Endothelial cell of umbilical vein (primary cell): ENCODE data around the gene AK9. TPM values are rescaled to one million over a fixed set of nuclear protein-coding genes. Genes with fewer than 3 reads are reported as not detected.

Source experiments
- BruUV-seq: library from RNA; stranded (reverse); fragments of 400-500 nt; replicated peaks from 2 replicates; lab custom pipeline; 2021; lab: Mats Ljungman, UMichigan
- CTCF ChIA-PET: fragments of 300-600, 350-600 bp; sonication (Branson Sonifier 250); formaldehyde crosslinking; loops from one replicate; lab custom pipeline; 2021; ENCODE audit warnings: antibody characterized with exemption, inconsistent platforms; lab: Charles Lee
- POLR2A ChIA-PET: fragments of 300-600, 350-600 bp; sonication (Branson Sonifier 250); formaldehyde crosslinking; loops from one replicate; lab custom pipeline; 2021; ENCODE audit warnings: antibody characterized with exemption, inconsistent platforms; lab: Charles Lee
- DNase-seq: peaks from one replicate; pipeline ENCODE4 v3.0.0-alpha.2; 2011; ENCODE audit warnings: low read depth, low spot score
- FAIRE-seq: peaks from 2 replicates; lab custom pipeline; 2011; peaks lifted over from hg19 to GRCh38; lab: Jason Lieb, UNC
- H2AFZ ChIP-seq: 2 replicates; pipeline ENCODE4 v1.6.0; 2012; ENCODE audit warnings: low read depth, low read length, control low read depth, inconsistent platforms
- H3K27ac ChIP-seq: 2 replicates; pipeline ENCODE4 v1.5.1; 2011; ENCODE audit warnings: low read depth, mild to moderate bottlenecking, control low read depth, low read length, moderate library complexity; ENCODE audit not compliant: insufficient read depth
- H3K27me3 ChIP-seq, 2 experiments: 2 replicates each; pipeline versions ENCODE4 v1.6.0 to v1.6.1; 2011; ENCODE audit warnings: low read length in 2 of 2, mixed read lengths in 1 of 2; ENCODE audit not compliant: control insufficient read depth in 2 of 2, insufficient read depth in 2 of 2
- H3K36me3 ChIP-seq, 2 experiments: 2 replicates in 1 of 2; 3 replicates in 1 of 2; pipeline ENCODE4 v1.5.1; 2011; ENCODE audit warnings: low read length in 2 of 2, mild to moderate bottlenecking in 1 of 2, moderate library complexity in 1 of 2; ENCODE audit not compliant: control insufficient read depth in 2 of 2, insufficient read depth in 2 of 2; ENCODE audit errors: extremely low read depth in 1 of 2
- H3K4me1 ChIP-seq: 3 replicates; pipeline ENCODE4 v1.5.1; 2011; ENCODE audit warnings: mild to moderate bottlenecking, low read length; ENCODE audit not compliant: control insufficient read depth, insufficient read depth; ENCODE audit errors: extremely low read depth
- H3K4me2 ChIP-seq: 2 replicates; pipeline ENCODE4 v1.6.1; 2011; ENCODE audit warnings: low read length, control low read depth, mixed read lengths; ENCODE audit not compliant: insufficient read depth
- H3K4me3 ChIP-seq, 3 experiments: fragments of 200-600 bp in 1 of 3; sonication (generic), shearing (Covaris generic) in 1 of 3; replicated peaks in 1 of 3; 2 replicates each; pipeline ENCODE4 v1.5.1; 2011 to 2016; ENCODE audit warnings: control low read depth in 3 of 3, low read length in 3 of 3, mild to moderate bottlenecking in 2 of 3, inconsistent platforms in 1 of 3, low read depth in 1 of 3, moderate library complexity in 1 of 3; ENCODE audit not compliant: insufficient read depth in 1 of 3
- H3K79me2 ChIP-seq: 2 replicates; pipeline ENCODE4 v1.6.0; 2012; ENCODE audit warnings: low read length, inconsistent platforms; ENCODE audit not compliant: control insufficient read depth, insufficient read depth
- H3K9ac ChIP-seq: replicated peaks from 2 replicates; pipeline ENCODE3; 2011; ENCODE audit warnings: low read length, control low read depth; ENCODE audit not compliant: insufficient read depth; ENCODE audit errors: extremely low read depth
- H3K9me1 ChIP-seq: replicated peaks from 3 replicates; pipeline ENCODE4 v1.6.0; 2011; ENCODE audit warnings: mild to moderate bottlenecking, low read length; ENCODE audit not compliant: control insufficient read depth, insufficient read depth; ENCODE audit errors: extremely low read depth
- H3K9me3 ChIP-seq: replicated peaks from 2 replicates; pipeline ENCODE4 v1.5.1; 2012; ENCODE audit warnings: low read length, inconsistent platforms; ENCODE audit not compliant: control insufficient read depth, insufficient read depth
- H4K20me1 ChIP-seq: replicated peaks from 2 replicates; pipeline ENCODE3; 2011; ENCODE audit warnings: mild to moderate bottlenecking, low read length; ENCODE audit not compliant: control insufficient read depth, insufficient read depth; ENCODE audit errors: extremely low read depth
- CTCF ChIP-seq, 2 donors: IDR thresholded peaks; 1 replicate in 1 of 2; 2 replicates in 1 of 2; pipeline ENCODE4 v1.5.1; 2011; ENCODE audit warnings: low read length in 2 of 2, mild to moderate bottlenecking in 2 of 2, moderate library complexity in 2 of 2, control low read depth in 1 of 2, inconsistent platforms in 1 of 2, low read depth in 1 of 2; ENCODE audit not compliant: insufficient read depth in 1 of 2; ENCODE audit errors: extremely low read depth in 1 of 2
- EZH2 ChIP-seq: IDR thresholded peaks from 2 replicates; pipeline ENCODE4 v1.6.1; 2012; ENCODE audit warnings: borderline replicate concordance, low read depth, mild to moderate bottlenecking, moderate library complexity, low read length, inconsistent platforms; ENCODE audit not compliant: severe bottlenecking
- FOS ChIP-seq: IDR thresholded peaks from 2 replicates; pipeline ENCODE4 v1.6.1; 2011; ENCODE audit warnings: mild to moderate bottlenecking, low read length, moderate library complexity, borderline replicate concordance; ENCODE audit not compliant: insufficient read depth
- GATA2 ChIP-seq: IDR thresholded peaks from 2 replicates; pipeline ENCODE4 v1.7.0; 2011; ENCODE audit warnings: low read depth, mild to moderate bottlenecking, moderate library complexity, mixed read lengths, low read length; ENCODE audit not compliant: insufficient read length, insufficient read depth
- JUN ChIP-seq: IDR thresholded peaks from 2 replicates; pipeline ENCODE4 v1.6.1; 2011; ENCODE audit warnings: borderline replicate concordance, low read depth; ENCODE audit not compliant: insufficient read length, insufficient read depth
- MAX ChIP-seq: IDR thresholded peaks from 2 replicates; pipeline ENCODE4 v1.6.1; 2011; ENCODE audit not compliant: insufficient read depth, insufficient read length
- MYC ChIP-seq: IDR thresholded peaks from one replicate; pipeline ENCODE4 v1.6.1; 2011; ENCODE audit warnings: mild to moderate bottlenecking, low read depth, low read length
- POLR2A ChIP-seq: IDR thresholded peaks from 2 replicates; pipeline ENCODE4 v1.6.1; 2012; ENCODE audit warnings: low read depth, mild to moderate bottlenecking, control low read depth, low read length
- POLR2AphosphoS5 ChIP-seq: IDR thresholded peaks from 2 replicates; pipeline ENCODE4 v1.6.1; 2012; ENCODE audit warnings: low read depth, mild to moderate bottlenecking, control low read depth, low read length, moderate library complexity; ENCODE audit not compliant: insufficient read depth
- dilution Hi-C: fragments of 300-500 bp; cut with MboI; formaldehyde crosslinking; loops from one replicate; pipeline ENCODE4 v1.15.0; 2019; ENCODE audit warnings: low sequenced_read_pairs; ENCODE audit not compliant: extremely low pct_ligation_motif_present
- intact Hi-C: fragments of 100-400 bp; cut with micrococcal nuclease; formaldehyde crosslinking; loops from one replicate; pipeline ENCODE4 v1.10.0; 2022
- polyA plus RNA-seq, 4 experiments: library from polyadenylated mRNA; depleted of rRNA in 3 of 4; stranded (reverse) in 3 of 4; unstranded in 1 of 4; fragments of >200 nt; gene quantifications; 2 replicates each; pipeline versions ENCODE4 v1.2.1 to v1.2.3, GENCODE V29; 2011 to 2012; ENCODE audit warnings: missing spikeins in 1 of 4
- total RNA-seq: library from RNA; stranded (reverse); gene quantifications from 2 replicates; pipeline ENCODE4 v1.2.3, GENCODE V29; 2021

The AK9 gene
- total and polyA plus RNA-seq, 2 donors (not counting 3 experiments of a cell fraction or from before 2014, with no cell fraction given) = 1.4 to 3.2 TPM

- H3K27me3 ChIP-seq = peaks cover 11% of the 10 kb centered on the region in 2 experiments
- POLR2A ChIA-PET = no interaction called here
- DNase-seq (no peak), FAIRE-seq (no peak)
- H3K9me3 ChIP-seq = no peaks in the 10 kb centered on the region
- no peak overlapping the region for H3K9ac ChIP-seq
- H3K36me3 ChIP-seq = no peaks in the 10 kb centered on the region
- CTCF ChIA-PET = interaction anchor here (0.8 kb wide), 1 partner anchor 9 kb away, joined by 3 read pairs; no protein-coding TSS in a partner anchor
- H3K27ac ChIP-seq = no peak overlapping the region
- no peaks in the 10 kb centered on the region for H3K79me2 ChIP-seq
- BruUV-seq = no TSS peak
- no peak overlapping the region for H2AFZ ChIP-seq
- no peak for TF ChIP-seq MYC
- no peak for TF ChIP-seq JUN
- TF ChIP-seq POLR2AphosphoS5 = no peak
- no peak for TF ChIP-seq CTCF (IDR thresholded peaks at IDR 0.05; ENCODE audit: extremely low read depth in 1 of 2, insufficient read depth in 1 of 2, low read depth in 1 of 2, low read length in 2 of 2)
- no peak for TF ChIP-seq MAX
- TF ChIP-seq EZH2 = no peak
- no peak for TF ChIP-seq POLR2A
- no peak for TF ChIP-seq FOS
- TF ChIP-seq GATA2 = no peak
- no peak overlapping the region for H3K4me3 ChIP-seq
- H3K4me1 ChIP-seq = no peaks in the 10 kb centered on the region
- H3K4me2 ChIP-seq = no peak overlapping the region
- dilution Hi-C loops = no loop called here
- no peaks in the 10 kb centered on the region for H3K9me1 ChIP-seq
- intact Hi-C loops = no loop called here
- H4K20me1 ChIP-seq = no peaks in the 10 kb centered on the region
These were observed 192.1 kb downstream of the AK9 start for GRCh38 chr6:109498936-109499335.
